ENCODE data around the gene SSH2. TPM values are rescaled to one million over a fixed set of nuclear protein-coding genes. Genes with fewer than 3 reads are reported as not detected.
"Not testable (repeated sequence)": the region's sequence is repeated elsewhere in the genome, so short reads cannot be mapped to it uniquely, and the experiment has no call there.

The SSH2 gene
- polyA plus RNA-seq, 1 experiment: 24.1 TPM

DNA sequence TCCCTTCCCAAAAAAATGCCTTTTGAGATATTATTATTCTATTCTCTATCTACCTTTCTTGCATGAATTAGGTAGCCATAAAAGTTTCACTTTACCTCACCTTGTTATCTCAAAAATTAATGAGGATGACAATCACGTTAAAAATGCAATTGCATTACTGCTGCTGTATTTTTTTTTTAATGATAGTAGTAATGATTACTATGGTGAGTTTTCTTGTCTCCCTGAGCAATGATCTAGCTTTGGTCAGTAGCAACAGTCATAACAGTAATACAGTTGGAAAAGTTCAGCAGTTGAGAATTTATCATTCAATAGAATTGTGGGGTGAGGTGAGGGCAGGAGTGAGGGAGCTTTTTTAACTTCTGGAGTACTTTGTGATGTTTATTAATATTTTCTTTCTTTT, 11.3 kb upstream of the SSH2 start, which contains the start of gene EFCAB5:
Gene EFCAB5, plus strand, starts transcription at position 301 of the 400 bp plus-strand sequence. CDS start 163 bp downstream, outside the sequence.
- Histone ChIP-seq H3K27ac (ENCODE audit: low read depth, low read length) (no peak within 1 kb of the TSS), H3K4me3 (ENCODE audit: low read depth, low read length) (no peak within 1 kb of the TSS), H3K27me3 (ENCODE audit: control insufficient read depth, insufficient read depth, low read length) (no peaks in the 10 kb centered on the region), H3K9me3 (ENCODE audit: control insufficient read depth, insufficient read depth, low read length) (no peaks in the 10 kb centered on the region)
- DNase-seq (ENCODE audit: low read depth, low spot score): no peak
- CTCF ChIA-PET: interaction anchor here (1.1 to 2.7 kb wide), 3 partner anchors 9 to 152 kb away, joined by 3 to 31 read pairs (median 12); no protein-coding TSS in a partner anchor
- TF ChIP-seq CTCF (IDR thresholded peaks at IDR 0.05; ENCODE audit: low read depth, low read length): no peak
- POLR2A ChIA-PET: no interaction called here

- ChIA-PET POLR2A (no interaction called here), CTCF (interaction anchor here (1.0 to 1.2 kb wide), 2 partner anchors 129 to 167 kb away, joined by 3 read pairs; no protein-coding TSS in a partner anchor)
- H3K27ac ChIP-seq (ENCODE audit: low read depth, low read length): no peak overlapping the region
- TF ChIP-seq CTCF (IDR thresholded peaks at IDR 0.05; ENCODE audit: low read depth, low read length): no peak
- DNase-seq (ENCODE audit: low read depth, low spot score): no peak
- H3K4me3 ChIP-seq (ENCODE audit: low read depth, low read length): no peak overlapping the region
- no peaks in the 10 kb centered on the region for H3K27me3 ChIP-seq (ENCODE audit: control insufficient read depth, insufficient read depth, low read length)
- H3K9me3 ChIP-seq (ENCODE audit: control insufficient read depth, insufficient read depth, low read length): no peaks in the 10 kb centered on the region
Observed at GRCh38 chr17:29936724-29937123, 6.7 kb upstream of the SSH2 start.

DNA sequence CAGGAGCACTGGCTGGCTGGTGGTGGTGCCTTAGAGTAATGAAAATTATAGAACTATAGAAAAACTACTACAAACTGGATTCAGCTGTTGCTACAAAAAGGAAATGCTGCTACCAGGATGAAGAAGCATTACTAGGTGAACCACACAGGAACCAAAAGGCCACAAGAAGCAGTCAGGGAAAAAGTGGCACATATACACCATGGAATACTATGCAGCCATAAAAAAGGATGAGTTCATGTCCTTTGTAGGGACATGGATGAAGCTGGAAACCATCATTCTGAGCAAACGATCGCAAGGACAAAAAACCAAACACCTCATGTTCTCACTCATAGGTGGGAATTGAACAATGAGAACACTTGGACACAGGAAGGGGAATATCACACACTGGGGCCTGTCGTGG, 5.9 kb upstream of the SSH2 start:
- DNase-seq (ENCODE audit: low read depth, low spot score); H3K27ac ChIP-seq (ENCODE audit: low read depth, low read length); H3K27me3 ChIP-seq (ENCODE audit: control insufficient read depth, insufficient read depth, low read length); H3K9me3 ChIP-seq (ENCODE audit: control insufficient read depth, insufficient read depth, low read length); H3K4me3 ChIP-seq (ENCODE audit: low read depth, low read length); POLR2A ChIA-PET: not testable (repeated sequence)
- CTCF ChIA-PET: interaction anchor here (1.5 to 6.8 kb wide), 2 partner anchors 128 to 158 kb away, joined by 10 to 109 read pairs; no protein-coding TSS in a partner anchor

GRCh38 chr17:29933379-29933778, 3.4 kb upstream of the SSH2 start:
- POLR2A ChIA-PET: no interaction called here
- Histone ChIP-seq H3K9me3 (ENCODE audit: control insufficient read depth, insufficient read depth, low read length) (no peaks in the 10 kb centered on the region), H3K27me3 (ENCODE audit: control insufficient read depth, insufficient read depth, low read length) (no peaks in the 10 kb centered on the region), H3K27ac (ENCODE audit: low read depth, low read length) (no peak overlapping the region), H3K4me3 (ENCODE audit: low read depth, low read length) (no peak overlapping the region)
- DNase-seq (ENCODE audit: low read depth, low spot score): no peak
- TF ChIP-seq CTCF (IDR thresholded peaks at IDR 0.05; ENCODE audit: low read depth, low read length): peak; percentile 61
- CTCF ChIA-PET: interaction anchor here (1.0 to 7.0 kb wide), 9 partner anchors 8 to 294 kb away, joined by 3 to 331 read pairs (median 5); partner anchors contain the start of gene EFCAB5

DNA sequence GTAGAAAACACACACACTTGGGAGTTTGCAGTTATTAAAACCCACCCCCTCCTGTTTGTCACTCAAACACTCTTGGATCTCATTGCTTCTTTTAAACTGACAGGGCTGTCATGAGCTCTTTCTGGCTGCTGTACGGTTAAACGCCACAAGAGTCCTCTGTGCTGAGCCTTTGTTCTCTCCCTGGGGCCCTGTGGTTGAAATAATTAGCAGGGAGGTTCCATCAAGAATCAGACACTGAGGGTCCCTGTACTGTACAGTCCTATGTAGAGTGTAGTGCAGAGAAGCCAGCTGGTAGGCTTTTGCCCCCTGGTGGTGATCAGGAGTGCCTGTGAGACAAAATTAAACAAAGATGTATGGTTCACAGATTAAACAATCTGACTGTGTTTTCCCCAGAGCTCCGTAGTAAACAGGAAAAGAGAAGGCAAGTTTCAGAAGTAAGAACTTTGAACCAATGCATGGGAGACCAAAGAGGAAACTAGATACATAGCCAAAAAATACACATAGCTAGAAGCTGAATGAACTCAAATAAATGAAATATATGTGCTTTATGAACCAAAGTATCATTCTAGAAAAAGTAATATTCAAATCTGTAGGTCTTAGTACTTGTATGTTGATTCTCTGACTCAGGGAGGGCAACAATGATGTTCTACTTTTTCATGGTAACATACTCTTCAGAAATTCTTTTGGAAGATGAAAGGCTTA, 1.4 kb upstream of the SSH2 start:
- Histone ChIP-seq H3K27ac (ENCODE audit: low read depth, low read length) (no peak overlapping the region), H3K4me3 (ENCODE audit: low read depth, low read length) (no peak overlapping the region; the same call in 1 of the 2 replicates), H3K27me3 (ENCODE audit: control insufficient read depth, insufficient read depth, low read length) (no peaks in the 10 kb centered on the region), H3K9me3 (ENCODE audit: control insufficient read depth, insufficient read depth, low read length) (no peaks in the 10 kb centered on the region)
- CTCF ChIA-PET: interaction anchor here (0.6 to 7.0 kb wide), 75 partner anchors 8 to 588 kb away, joined by 3 to 331 read pairs (median 4); partner anchors contain the start of genes ANKRD13B and EFCAB5
- POLR2A ChIA-PET: interaction anchor here (0.6 to 2.4 kb wide), 5 partner anchors 12 to 584 kb away, joined by 3 to 27 read pairs (median 4); no protein-coding TSS in a partner anchor
- DNase-seq (ENCODE audit: low read depth, low spot score): peak; percentile 51
- peak; percentile 96 for TF ChIP-seq CTCF (IDR thresholded peaks at IDR 0.05; ENCODE audit: low read depth, low read length)

Measured in AG04450 (cell line).